Tibial nerve (tissue), 4 donors: ENCODE data around the gene DMXL2. TPM values are rescaled to one million over a fixed set of nuclear protein-coding genes. Genes with fewer than 3 reads are reported as not detected.
"Not testable (repeated sequence)": the region's sequence is repeated elsewhere in the genome, so short reads cannot be mapped to it uniquely, and the experiment has no call there.

ENCODE experiments used
- DNase-seq, 2 donors: peaks; one replicate each; pipeline ENCODE4 v3.0.0-alpha.2; 2019; ENCODE audit warnings: low spot score in 2 of 2
- H3K27ac ChIP-seq, 4 donors: fragments of 200-600 bp; sonication (generic) in 3 of 4; one replicate each; pipeline ENCODE4 v1.5.1; 2017 to 2019; ENCODE audit warnings: mild to moderate bottlenecking in 1 of 4
- H3K27me3 ChIP-seq, 2 donors: fragments of 200-600 bp; sonication (generic) in 1 of 2; one replicate each; pipeline versions ENCODE4 v1.5.1 to v1.6.0; 2017 to 2019
- H3K36me3 ChIP-seq, 3 donors: fragments of 200-600 bp; sonication (generic); one replicate each; pipeline ENCODE4 v1.5.1; 2018 to 2019
- H3K4me1 ChIP-seq, 4 donors: fragments of 200-600 bp; sonication (generic) in 3 of 4; one replicate each; pipeline ENCODE4 v1.5.1; 2017 to 2019
- H3K4me3 ChIP-seq, 4 donors: fragments of 200-600 bp; sonication (generic) in 3 of 4; one replicate each; pipeline ENCODE4 v1.5.1; 2017 to 2019; ENCODE audit warnings: mild to moderate bottlenecking in 1 of 4, moderate library complexity in 1 of 4
- H3K9me3 ChIP-seq, 4 donors: fragments of 200-600 bp; sonication (generic) in 3 of 4; one replicate each; pipeline ENCODE4 v1.5.1; 2017 to 2019
- EP300 ChIP-seq, 2 donors: sonication (generic); formaldehyde crosslinking; IDR thresholded peaks; one replicate each; pipeline ENCODE4 v1.6.1; 2017; ENCODE audit warnings: antibody characterized with exemption in 2 of 2, mild to moderate bottlenecking in 1 of 2
- POLR2A ChIP-seq, 2 donors: fragments of 450-650 bp; IDR thresholded peaks; one replicate each; pipeline ENCODE4 v1.6.1; 2017; ENCODE audit warnings: antibody characterized with exemption in 2 of 2, mild to moderate bottlenecking in 2 of 2, moderate library complexity in 2 of 2
- WGBS, 2 donors: methylation state at CpG; one replicate each; pipeline ENCODE4 v1.1.5; 2018; 5-methylcytosine and 5-hydroxymethylcytosine counted together
- total RNA-seq, 4 donors: library from RNA; depleted of rRNA; stranded (reverse); fragments of >200 nt; gene quantifications; one replicate each; pipeline ENCODE4 v1.1.0, GENCODE V29; 2016
- TF ChIP-seq, protein P1 (sequence below), 5 experiments: fragments of 200-600 bp in 3 of 5; fragments of 450-650 bp in 2 of 5; sonication (generic) in 3 of 5; IDR thresholded peaks; one replicate each; pipeline ENCODE4 v1.5.1; 2016 to 2019; ENCODE audit warnings: antibody characterized with exemption in 5 of 5, mild to moderate bottlenecking in 3 of 5, moderate library complexity in 2 of 5

Gene DMXL2
- total RNA-seq, 4 donors from 2014 or later: 43.7 to 49.6 (median 47.0) TPM

DNA sequence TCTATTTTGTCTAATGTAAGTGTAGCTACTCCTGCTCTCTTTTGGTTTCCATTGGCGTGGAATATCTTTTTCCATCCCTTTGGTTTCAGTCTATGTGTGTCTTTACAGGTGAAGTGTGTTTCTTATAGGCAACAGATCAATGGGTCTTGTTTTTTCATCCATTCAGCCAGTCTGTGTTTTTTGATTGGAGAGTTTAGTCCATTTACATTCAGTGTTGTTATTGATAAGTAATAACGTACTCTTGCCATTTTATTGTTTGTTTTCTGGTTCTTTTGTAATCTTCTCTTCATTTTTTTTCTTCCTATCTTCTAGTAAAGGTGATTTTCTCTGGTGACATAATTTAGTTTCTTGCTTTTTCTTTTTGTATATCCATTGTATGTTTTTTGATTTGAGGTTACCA, 184.0 kb downstream of the DMXL2 start:
- TF ChIP-seq POLR2A (IDR thresholded peaks at IDR 0.05): no peak
- no peak for TF ChIP-seq EP300 (IDR thresholded peaks at IDR 0.05)
- TF ChIP-seq, protein P1, sequence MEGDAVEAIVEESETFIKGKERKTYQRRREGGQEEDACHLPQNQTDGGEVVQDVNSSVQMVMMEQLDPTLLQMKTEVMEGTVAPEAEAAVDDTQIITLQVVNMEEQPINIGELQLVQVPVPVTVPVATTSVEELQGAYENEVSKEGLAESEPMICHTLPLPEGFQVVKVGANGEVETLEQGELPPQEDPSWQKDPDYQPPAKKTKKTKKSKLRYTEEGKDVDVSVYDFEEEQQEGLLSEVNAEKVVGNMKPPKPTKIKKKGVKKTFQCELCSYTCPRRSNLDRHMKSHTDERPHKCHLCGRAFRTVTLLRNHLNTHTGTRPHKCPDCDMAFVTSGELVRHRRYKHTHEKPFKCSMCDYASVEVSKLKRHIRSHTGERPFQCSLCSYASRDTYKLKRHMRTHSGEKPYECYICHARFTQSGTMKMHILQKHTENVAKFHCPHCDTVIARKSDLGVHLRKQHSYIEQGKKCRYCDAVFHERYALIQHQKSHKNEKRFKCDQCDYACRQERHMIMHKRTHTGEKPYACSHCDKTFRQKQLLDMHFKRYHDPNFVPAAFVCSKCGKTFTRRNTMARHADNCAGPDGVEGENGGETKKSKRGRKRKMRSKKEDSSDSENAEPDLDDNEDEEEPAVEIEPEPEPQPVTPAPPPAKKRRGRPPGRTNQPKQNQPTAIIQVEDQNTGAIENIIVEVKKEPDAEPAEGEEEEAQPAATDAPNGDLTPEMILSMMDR (IDR thresholded peaks at IDR 0.05): no peak
- Histone ChIP-seq H3K27ac (no peak overlapping the region), H3K27me3 (no peaks in the 10 kb centered on the region), H3K4me3 (no peak overlapping the region), H3K36me3 (no peaks in the 10 kb centered on the region), H3K9me3 (peaks cover 0 to 4% (median 0%) of the 10 kb centered on the region in 4 donors), H3K4me1 (no peaks in the 10 kb centered on the region)
- 88 to 94% methylated on average over 2 of the region's 2 CpGs for WGBS, 2 donors
- no peak for DNase-seq

DNA sequence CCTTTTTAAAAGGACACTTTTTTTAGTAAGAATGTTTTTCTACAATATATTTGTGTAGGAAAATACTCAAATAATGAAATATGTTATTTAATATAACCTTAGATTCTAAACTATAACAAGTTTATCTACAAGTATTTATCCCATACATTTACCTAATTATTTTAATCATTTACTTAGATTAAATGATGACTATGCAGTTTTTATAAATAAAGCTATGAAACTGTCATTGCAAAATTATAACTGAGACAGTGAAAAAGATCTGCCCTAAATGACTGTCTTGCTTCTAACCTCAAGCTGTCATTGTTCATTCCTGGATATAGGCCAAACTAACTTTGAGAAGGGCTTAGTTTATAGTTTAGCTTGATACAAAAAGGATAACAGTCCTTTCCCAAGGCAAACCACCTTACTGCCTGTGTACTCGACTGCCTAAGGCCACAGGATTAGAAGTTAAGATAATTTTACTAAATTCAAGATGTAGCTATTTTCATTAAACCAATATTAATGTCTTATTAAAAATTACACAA, 197.0 kb downstream of the DMXL2 start:
- no peaks in the 10 kb centered on the region for H3K9me3 ChIP-seq

DNA sequence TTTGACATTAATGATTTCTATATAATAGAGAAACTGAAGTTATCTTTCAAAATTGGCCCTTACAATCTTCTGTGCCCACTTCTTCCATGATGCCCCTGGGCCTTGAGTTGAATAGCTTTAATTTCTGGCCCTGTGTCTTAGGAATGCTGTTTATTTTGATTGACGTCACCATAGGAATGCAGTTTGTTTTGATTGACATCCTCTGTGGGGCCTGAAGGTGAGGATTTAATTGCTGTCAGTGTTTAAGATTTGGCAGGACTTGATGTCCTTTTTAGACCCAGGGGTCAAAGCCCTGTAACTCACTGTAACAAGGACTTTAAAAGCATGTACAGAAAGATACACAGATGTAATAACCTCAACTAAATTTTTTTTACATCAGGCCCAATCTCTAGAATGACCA, 197.8 kb downstream of the DMXL2 start:
- Histone ChIP-seq H3K27me3 (no peaks in the 10 kb centered on the region), H3K9me3 (no peaks in the 10 kb centered on the region), H3K27ac (no peak overlapping the region), H3K36me3 (no peaks in the 10 kb centered on the region), H3K4me1 (no peaks in the 10 kb centered on the region), H3K4me3 (no peak overlapping the region)
- no peak for TF ChIP-seq POLR2A (IDR thresholded peaks at IDR 0.05)
- no peak for TF ChIP-seq EP300 (IDR thresholded peaks at IDR 0.05)
- TF ChIP-seq, protein P1 (IDR thresholded peaks at IDR 0.05): no peak
- 35 to 68% methylated on average over 1 of the region's 1 CpG for WGBS, 2 donors
- DNase-seq: no peak

More for the DNA sequence above, 197.0 kb downstream of the DMXL2 start:
- TF ChIP-seq POLR2A (IDR thresholded peaks at IDR 0.05) (no peak), EP300 (IDR thresholded peaks at IDR 0.05) (no peak)
- TF ChIP-seq, protein P1 (IDR thresholded peaks at IDR 0.05): no peak
- Histone ChIP-seq H3K27ac (no peak overlapping the region), H3K4me1 (no peaks in the 10 kb centered on the region), H3K4me3 (no peak overlapping the region), H3K36me3 (no peaks in the 10 kb centered on the region), H3K27me3 (no peaks in the 10 kb centered on the region)
- 20 to 32% methylated on average over 1 of the region's 1 CpG for WGBS, 2 donors
- DNase-seq: no peak

DNA sequence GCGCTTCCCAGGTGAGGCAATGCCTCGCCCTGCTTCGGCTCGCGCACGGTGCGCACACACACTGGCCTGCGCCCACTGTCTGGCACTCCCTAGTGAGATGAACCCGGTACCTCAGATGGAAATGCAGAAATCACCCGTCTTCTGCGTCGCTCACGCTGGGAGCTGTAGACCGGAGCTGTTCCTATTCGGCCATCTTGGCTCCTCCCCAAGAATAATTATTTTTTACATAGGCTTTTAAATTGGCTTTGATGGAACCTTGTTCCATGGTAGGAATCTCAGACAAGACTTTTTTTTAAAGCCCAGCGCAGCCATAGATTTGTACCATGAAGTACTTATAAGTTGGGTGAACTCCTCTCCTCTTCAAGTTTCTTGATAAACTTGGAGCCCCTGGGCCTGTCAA, 199.5 kb downstream of the DMXL2 start:
- not testable (repeated sequence) for H3K27me3 ChIP-seq, H3K4me3 ChIP-seq, H3K4me1 ChIP-seq, H3K9me3 ChIP-seq, DNase-seq, H3K27ac ChIP-seq, H3K36me3 ChIP-seq
- 97 to 98% methylated on average over 8 of the region's 16 CpGs for WGBS, 2 donors

DNA sequence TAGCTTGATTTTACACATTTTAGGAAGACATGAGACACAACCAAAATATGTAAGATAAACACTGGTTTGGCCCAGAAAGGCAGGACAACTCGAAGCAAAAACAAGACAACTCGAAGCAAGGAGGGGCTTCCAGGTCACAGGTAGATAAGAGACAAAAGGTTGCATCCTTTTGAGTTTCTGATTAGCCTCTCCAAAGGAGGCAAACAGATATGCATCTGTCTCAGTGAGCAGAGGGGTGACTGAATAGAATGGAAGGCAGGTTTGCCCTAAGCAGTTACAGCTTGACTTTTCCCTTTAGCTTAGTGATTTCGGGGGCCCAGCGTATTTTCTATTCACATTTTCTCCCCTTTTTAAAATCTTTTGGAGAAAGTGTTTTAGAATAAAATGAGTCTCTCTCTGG, 206.4 kb downstream of the DMXL2 start:
- WGBS, 2 donors: 49 to 62% methylated on average over 4 of the region's 4 CpGs
- H3K4me3 ChIP-seq: no peak overlapping the region
- peaks cover 0 to 4% (median 0%) of the 10 kb centered on the region in 3 donors for H3K36me3 ChIP-seq
- H3K27ac ChIP-seq: no peak overlapping the region
- H3K4me1 ChIP-seq: no peaks in the 10 kb centered on the region
- TF ChIP-seq EP300 (IDR thresholded peaks at IDR 0.05) (no peak), POLR2A (IDR thresholded peaks at IDR 0.05) (no peak)
- TF ChIP-seq, protein P1 (IDR thresholded peaks at IDR 0.05): no peak
- no peaks in the 10 kb centered on the region for H3K9me3 ChIP-seq
- no peak for DNase-seq
- H3K27me3 ChIP-seq: no peaks in the 10 kb centered on the region
